SK-N-SH (cell line): ENCODE measurements around the gene MACROD2.

ENCODE experiments used
- CTCF ChIP-seq: fragments of 200-600 bp; sonication (generic); IDR thresholded peaks from 2 replicates; pipeline ENCODE4 v1.6.1; 2017; ENCODE audit warnings: antibody characterized with exemption, mild to moderate bottlenecking, moderate library complexity
- MAX ChIP-seq: IDR thresholded peaks from 2 replicates; pipeline ENCODE4 v1.4.0; 2012; ENCODE audit warnings: low read depth
- SIN3A ChIP-seq: IDR thresholded peaks from 2 replicates; pipeline ENCODE4 v1.6.1; 2012; ENCODE audit warnings: low read depth, mild to moderate bottlenecking, low read length, moderate library complexity, borderline replicate concordance
- TF ChIP-seq, protein P1 (sequence below): fragments of 150-350 bp; IDR thresholded peaks from 2 replicates; pipeline ENCODE4 v1.6.1; 2016; ENCODE audit warnings: mild to moderate bottlenecking, low read depth, low read length

DNA sequence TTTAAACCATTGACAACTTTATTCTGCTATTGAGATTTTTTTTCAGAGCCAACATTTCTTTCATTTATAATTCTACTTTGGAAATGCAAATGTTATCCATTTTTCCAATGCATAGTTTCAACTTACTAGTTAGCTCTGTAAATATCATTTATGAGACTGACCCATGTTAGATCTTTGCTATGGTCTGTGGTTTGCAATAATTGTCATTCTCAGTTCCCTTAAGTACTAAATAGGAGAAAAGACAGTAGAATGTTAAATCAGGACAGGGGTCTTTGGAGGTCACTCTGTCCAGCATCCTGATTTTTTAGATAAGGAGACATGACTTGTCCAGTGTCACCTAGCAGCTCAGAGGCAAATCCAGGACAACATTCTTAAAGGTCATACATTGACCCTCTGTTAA, 864.3 kb downstream of the MACROD2 start:
- TF ChIP-seq MAX: no peak
- TF ChIP-seq CTCF: no peak
- no peak for TF ChIP-seq SIN3A
- TF ChIP-seq, protein P1, sequence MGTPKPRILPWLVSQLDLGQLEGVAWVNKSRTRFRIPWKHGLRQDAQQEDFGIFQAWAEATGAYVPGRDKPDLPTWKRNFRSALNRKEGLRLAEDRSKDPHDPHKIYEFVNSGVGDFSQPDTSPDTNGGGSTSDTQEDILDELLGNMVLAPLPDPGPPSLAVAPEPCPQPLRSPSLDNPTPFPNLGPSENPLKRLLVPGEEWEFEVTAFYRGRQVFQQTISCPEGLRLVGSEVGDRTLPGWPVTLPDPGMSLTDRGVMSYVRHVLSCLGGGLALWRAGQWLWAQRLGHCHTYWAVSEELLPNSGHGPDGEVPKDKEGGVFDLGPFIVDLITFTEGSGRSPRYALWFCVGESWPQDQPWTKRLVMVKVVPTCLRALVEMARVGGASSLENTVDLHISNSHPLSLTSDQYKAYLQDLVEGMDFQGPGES: no peak
